ENCODE results near the gene PRR13. TPM values are rescaled to one million over a fixed set of nuclear protein-coding genes. Genes with fewer than 3 reads are reported as not detected.
A peak's percentile ranks its signal among the peaks of the same experiment; 100 is the strongest.
"Not testable (repeated sequence)": the region's sequence is repeated elsewhere in the genome, so short reads cannot be mapped to it uniquely, and the experiment has no call there.

PRR13 gene
- total RNA-seq, 2 donors from 2014 or later, result 447 to 662 TPM

DNA sequence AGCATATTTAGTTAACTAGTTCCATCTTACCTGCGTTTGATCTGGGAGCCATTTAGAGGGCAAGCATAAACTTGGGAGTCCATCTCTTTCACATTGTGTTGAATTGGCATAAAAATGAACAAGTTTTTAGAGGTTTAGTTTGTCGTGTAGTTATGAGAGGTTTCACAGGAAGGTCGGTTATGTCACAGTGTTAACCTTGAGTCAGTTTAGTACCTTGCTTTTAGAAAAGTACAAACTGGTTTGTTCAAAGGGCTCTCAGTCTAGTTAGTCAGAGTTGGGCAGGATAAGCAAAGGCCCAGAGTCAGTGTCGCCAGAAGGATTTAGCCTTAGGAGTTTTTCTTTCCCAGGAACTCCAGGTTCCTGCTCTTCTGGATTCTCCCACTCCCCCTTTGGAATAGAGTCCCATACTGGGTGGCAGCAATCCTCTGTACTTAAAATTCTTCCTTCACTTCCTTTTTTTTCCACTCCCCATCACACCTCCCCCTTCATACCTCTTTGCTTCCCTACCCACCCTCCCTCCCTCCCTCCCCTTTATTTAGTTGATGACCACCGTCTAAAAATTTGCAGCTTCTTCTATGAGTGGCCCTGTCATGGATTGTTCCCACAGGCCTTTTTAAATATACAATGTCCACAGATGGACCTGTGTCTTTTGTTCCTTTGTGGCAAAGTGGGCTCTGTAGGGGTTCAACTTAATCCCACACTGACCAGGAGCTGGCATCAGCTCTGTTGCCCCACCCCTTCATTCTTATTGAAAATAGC lies 22.4 kb downstream of the PRR13 start:
- DNase-seq, result no peak
- ATAC-seq, result no peak
- intact Hi-C loops (cut with DNase I, micrococcal nuclease), result loop anchor here in 1 of 2 donors (10.0 kb wide), 1 partner anchor 61 kb away; no protein-coding TSS in a partner anchor

DNA sequence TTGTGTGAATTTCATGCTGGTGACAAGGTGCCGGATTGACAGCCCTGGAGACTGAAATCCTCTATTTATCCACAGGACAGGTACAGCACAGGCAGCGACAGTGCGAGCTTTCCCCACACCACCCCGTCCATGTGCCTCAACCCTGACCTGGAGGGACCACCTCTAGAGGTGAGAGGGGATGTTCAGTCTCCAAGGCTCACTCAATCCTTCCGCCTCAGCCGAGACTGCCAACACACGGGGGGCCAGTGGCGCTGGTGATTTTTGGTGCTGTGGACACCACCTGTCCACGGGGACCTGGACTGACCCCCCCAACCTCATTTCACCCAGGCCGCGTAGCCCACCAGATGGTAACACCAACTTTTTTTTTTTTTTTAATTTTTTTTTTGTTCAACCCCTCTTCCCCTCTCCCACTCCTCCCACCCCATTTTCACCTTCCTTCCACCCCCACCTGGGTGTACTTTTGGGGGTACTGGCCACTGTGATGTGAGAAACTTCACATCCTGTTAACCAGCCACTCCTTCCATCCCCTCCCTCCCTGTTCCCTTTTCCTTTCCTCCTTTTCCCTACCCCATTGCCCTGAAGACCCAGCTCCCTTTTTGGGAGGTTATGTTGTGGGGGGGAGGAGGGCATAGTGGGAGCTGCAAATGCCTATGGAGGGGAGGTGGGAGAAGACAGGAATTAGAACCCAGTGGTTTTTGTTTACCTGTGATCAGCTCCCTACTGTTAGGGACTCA lies 23.3 kb downstream of the PRR13 start:
- ATAC-seq (no peak), DNase-seq (no peak)
- intact Hi-C loops (cut with DNase I, micrococcal nuclease), result loop anchor here in 1 of 2 donors (10.0 kb wide), 1 partner anchor 60 kb away; no protein-coding TSS in a partner anchor

DNA sequence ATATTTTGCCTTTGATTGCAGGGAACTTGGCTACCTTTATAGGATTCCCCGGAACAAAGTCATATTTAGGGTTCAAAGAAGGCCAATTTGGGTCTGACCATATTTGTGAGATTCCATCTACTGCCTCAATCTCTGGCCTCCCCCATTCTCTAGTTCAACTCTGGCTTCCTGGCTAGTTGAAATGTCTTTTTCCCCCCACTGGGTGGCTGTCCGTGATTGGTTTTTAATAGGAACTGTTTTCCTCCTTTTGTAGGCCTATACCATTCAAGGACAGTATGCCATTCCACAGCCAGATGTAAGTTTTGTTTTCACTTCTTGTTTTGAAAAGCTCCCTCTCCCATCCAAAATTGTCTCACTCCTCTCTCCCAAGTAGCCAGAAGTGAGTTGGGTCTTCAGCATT lies 24.1 kb downstream of the PRR13 start:
- ATAC-seq (no peak), DNase-seq (no peak)
- intact Hi-C loops (cut with DNase I, micrococcal nuclease), result loop anchor here in 1 of 2 donors (10.0 kb wide), 1 partner anchor 59 kb away; no protein-coding TSS in a partner anchor

DNA sequence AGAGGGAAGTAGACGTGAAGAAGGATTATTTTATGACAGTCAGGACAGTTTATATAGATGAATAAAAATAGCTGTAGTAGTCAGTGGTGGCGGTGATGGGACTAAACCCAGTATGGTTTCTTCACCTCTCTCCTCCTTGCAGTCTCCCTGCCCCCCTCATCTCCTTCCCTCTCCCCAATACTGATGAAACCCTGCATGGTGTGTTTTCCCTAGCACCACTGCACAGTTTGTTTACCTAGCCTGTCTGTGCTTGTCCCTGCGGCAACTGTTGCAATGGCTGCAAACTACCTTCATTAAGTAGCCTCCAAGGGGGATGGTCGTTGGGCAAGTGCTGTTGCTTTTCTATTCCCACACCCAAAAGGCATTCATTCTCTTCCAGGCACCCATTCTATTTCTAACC lies 25.1 kb downstream of the PRR13 start:
- no peak for ATAC-seq
- intact Hi-C loops (cut with DNase I, micrococcal nuclease), result loop anchor here in 1 of 2 donors (10.0 kb wide), 1 partner anchor 58 kb away; no protein-coding TSS in a partner anchor

DNA sequence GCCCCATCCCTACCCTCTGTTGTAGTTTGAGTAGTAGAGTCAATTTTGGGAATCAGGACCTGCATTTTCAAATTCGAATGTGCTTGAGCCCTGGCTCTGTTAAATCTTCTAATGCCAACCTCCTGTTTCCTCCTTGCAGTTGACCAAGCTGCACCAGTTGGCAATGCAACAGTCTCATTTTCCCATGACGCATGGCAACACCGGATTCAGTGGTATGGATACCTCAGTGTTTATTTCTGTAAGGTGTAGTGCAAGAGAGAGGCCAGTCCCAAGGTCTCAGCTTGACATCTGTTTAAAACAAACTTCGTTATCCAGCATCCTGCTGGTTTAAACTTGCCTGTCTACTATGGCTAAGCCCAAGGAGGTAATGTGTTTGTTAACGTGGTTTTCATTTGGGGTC lies 25.5 kb downstream of the PRR13 start:
- ATAC-seq (no peak), DNase-seq (no peak)
- intact Hi-C loops (cut with DNase I, micrococcal nuclease), result loop anchor here in 1 of 2 donors (10.0 kb wide), 1 partner anchor 58 kb away; no protein-coding TSS in a partner anchor

More for the DNA sequence above, 25.1 kb downstream of the PRR13 start:
- no peak for DNase-seq

DNA sequence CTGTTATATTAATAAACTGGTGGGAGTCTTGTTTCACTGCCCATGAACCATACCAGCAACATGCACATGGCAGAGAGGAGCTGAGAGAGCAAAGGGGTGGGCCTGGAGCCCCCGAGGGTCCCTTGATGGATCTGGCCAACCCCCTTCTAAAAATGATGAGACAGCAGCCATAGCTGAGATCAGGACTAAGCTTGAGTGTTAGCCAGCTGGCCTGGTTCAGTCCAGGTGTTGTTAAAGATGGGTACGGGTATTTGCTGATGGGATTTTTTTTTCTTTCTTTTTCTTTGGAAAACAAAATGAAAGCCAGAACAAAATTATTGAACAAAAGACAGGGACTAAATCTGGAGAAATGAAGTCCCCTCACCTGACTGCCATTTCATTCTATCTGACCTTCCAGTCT lies 26.3 kb downstream of the PRR13 start:
- intact Hi-C loops (cut with DNase I, micrococcal nuclease), result loop anchor here in 1 of 2 donors (10.0 kb wide), 1 partner anchor 57 kb away; no protein-coding TSS in a partner anchor
- no peak for ATAC-seq
- no peak for DNase-seq

DNA sequence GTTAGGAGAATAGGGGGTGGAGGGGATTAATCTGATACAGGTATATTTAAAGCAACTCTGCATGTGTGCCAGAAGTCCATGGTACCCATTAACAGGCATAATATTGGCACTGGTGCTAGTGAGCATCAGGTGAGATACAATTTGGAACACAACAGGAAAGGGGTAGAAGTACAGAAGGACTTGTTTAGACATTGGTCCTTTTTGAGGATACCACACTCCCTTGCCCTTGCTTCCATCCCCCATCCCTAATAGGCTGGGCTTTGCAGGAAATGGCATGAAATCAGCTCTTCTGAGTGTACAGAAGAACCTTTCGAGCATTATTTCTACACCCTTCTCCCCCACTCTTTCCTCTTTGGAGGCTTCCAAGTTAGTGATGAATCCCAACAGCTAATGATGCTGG lies 26.7 kb downstream of the PRR13 start:
- intact Hi-C loops (cut with DNase I, micrococcal nuclease), result loop anchor here in 1 of 2 donors (10.0 kb wide), 1 partner anchor 57 kb away; no protein-coding TSS in a partner anchor
- DNase-seq (no peak), ATAC-seq (no peak)

DNA sequence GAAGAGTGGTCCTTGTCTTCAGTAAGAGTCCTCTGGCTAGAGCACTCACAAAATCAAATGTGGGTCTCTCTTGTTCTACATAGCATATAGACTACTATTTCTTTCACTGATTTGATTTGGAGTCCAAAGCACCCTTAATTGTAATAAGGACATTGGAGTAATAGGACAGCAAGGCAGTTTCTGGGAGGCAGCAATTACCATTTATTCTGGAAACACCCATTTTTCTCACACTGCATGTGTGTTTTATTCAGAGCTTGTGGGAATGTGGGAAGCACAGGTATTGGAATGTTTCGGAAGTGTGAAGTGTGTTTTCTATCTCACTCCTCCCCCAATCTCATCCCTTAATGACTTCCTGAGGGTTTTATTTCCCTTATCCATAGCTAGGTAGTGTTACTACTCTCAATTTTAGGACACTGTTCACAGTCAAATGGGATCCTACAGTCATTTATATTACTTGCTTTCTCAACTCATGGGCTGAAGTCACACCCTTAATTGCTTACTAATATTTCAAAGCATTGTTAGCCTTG lies 30.6 kb downstream of the PRR13 start:
- ATAC-seq (no peak), DNase-seq (no peak)
- intact Hi-C loops (cut with DNase I, micrococcal nuclease), result no loop called here

DNA sequence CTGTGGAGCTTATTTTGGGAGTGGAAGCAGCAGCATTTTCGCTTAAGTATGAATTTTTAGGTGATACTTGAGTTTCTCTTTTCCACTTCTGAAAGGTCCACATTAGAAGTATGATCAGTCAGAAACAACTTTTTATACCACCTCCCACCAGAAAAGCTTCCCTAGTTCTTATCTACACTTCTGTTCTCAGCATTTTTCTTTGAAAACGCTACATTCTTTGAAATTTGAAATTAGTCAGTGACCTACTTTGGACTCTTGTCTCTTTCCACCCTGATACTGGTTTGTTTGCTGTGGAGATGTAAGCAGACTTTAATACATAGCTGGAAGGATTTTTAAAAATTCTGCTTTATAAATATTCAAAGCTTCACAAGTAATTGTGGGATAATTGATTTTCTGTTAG lies 32.5 kb downstream of the PRR13 start:
- no peak for DNase-seq
- intact Hi-C loops (cut with DNase I, micrococcal nuclease), result no loop called here
- no peak for ATAC-seq

DNA sequence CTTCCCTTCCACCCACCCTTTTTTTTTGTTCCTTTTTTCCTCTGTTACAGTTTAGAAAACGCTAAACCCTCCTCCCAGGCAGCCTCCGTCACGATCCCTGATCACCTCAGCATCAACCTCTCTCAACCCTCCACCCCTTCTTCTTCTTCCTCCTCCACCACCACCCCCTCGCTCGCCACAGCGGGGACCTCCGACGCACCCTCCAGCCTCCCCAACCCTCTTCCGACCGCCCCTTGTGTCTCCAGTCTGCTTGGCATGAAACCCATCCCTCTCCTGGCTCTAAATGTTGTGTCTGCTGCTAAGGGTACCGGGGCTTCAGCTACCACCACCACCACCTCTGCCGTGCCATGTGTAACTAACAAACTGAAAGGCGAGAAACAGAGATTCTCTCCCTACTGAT lies 33.3 kb downstream of the PRR13 start:
- no peak for ATAC-seq

DNA sequence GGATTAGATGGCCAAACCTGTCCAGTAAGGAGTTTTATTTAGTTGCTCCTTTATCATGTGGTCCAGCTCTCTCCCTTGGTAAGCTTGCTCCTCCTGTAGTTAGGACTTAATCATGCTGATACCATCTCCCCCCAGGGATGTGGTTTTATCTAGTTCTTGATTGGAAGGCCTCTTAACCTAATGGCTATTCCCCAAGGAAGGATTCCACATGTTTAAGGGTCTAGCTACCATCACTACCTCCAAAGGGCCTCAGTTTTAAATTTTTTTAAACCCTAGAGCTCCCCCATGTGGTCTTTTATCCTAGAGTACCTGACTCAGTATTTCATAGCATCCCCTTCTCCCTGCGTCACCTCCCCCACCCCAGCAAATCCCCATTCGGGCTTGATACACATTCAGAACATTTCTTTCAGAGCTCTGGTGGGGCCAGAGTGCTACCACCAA lies 35.3 kb downstream of the PRR13 start:
- DNase-seq (no peak), ATAC-seq (peak; percentile 23)
- intact Hi-C loops (cut with DNase I, micrococcal nuclease), result no loop called here

More for the DNA sequence above, 33.3 kb downstream of the PRR13 start:
- intact Hi-C loops (cut with DNase I, micrococcal nuclease), result no loop called here
- no peak for DNase-seq

DNA sequence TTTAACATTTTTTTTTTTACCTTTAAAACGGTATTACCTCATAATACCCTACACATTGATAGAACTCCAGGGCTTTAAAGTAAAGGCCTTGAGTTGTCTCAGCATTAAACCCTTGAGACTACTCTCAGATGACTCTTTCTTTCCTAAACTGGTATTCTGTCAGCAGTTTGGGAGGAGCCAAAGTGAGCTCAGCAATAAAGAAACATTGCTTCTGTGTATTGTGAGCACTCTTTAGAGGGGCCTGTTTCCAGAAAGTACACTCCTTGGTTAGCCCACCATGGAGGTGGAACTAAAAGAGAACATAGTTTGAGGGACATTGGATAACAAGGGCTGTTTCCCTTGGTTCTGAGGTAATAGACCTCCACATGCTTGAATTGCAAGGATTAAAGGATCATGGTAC lies 37.3 kb downstream of the PRR13 start:
- no peak for DNase-seq
- ATAC-seq, result no peak
- intact Hi-C loops (cut with DNase I, micrococcal nuclease), result no loop called here

DNA sequence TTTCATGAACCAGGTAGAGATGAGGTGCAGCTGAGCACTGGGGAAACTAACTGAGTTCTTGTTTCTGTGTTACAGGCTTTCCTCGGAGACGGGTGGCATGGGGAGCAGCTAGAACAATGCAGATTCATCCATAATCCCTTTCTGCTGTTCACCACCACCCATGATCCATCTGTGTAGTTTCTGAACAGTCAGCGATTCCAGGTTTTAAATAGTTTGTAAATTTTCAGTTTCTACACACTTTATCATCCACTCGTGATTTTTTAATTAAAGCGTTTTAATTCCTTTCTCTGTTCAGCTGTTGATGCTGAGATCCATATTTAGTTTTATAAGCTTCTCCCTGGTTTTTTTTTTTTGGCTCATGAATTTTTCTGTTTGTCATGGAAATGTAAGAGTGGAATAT lies 37.8 kb downstream of the PRR13 start:
- ATAC-seq (no peak), DNase-seq (no peak)
- intact Hi-C loops (cut with DNase I, micrococcal nuclease), result no loop called here

DNA sequence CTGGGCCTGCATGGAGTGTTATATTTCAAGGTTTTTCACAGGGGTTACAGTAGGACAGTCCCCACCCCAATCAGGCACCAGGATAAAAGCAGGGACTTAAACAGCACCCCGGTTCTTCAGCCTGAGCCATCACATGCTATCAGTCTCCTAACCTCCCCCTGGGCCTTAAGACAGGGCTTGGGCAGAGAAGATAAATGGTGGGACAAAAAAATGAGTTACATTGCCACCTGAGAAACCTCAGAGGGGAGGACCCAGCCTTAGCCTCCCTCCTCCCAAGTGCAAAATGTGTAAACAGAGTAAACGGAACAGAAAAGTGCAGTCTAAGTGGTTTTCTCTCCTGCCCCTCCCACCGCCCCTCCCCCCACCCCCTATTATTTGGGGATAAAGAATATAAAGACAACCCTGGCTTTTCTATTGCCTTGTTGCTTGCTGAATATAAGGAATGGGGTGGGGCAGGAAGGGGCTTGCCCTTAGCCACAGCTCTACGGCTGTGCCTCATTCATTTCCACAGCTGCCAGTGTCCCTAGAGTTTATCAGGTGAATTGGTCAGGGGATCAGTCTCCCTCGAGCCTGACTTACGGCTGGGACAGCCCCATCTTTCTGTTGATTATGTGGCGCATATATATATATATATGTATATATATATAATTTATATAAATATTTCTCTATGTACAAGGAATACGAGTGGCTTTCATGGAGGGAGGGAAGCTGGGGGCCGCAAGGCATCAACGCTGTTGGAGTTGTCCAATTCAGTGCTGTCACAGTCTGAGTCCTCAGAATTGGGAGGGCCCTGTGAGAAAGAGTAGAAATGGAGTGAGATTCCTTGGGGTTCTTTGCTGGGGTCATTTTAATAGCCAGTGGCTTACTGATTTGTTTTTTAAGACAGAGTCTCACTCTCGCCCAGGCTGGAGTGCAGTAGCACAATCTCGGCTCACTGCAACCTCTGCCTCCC lies 39.2 kb downstream of the PRR13 start:
- DNase-seq, result no peak

DNA sequence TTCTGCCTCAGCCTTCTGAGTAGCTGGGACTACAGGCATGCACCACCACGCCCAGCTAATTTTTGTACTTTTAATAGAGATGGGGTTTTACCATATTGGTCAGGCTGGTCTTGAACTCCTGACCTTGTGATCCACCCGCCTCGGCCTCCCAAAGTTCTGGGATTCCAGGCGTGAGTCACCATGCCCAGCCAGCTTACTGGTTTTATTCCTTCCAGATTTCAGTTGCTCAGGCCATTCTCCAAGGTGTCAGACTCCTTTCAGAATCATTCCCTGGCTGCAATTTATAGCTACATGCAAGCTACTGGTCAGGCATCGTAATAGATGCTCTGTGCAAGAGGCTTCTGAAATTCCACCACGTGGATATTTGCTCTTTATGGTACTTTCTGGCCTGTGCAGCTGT lies 39.9 kb downstream of the PRR13 start:
- DNase-seq; ATAC-seq; intact Hi-C loops (cut with DNase I, micrococcal nuclease): not testable (repeated sequence)

More for the DNA sequence above, 39.2 kb downstream of the PRR13 start:
- intact Hi-C loops (cut with DNase I, micrococcal nuclease), result no loop called here
- no peak for ATAC-seq

DNA sequence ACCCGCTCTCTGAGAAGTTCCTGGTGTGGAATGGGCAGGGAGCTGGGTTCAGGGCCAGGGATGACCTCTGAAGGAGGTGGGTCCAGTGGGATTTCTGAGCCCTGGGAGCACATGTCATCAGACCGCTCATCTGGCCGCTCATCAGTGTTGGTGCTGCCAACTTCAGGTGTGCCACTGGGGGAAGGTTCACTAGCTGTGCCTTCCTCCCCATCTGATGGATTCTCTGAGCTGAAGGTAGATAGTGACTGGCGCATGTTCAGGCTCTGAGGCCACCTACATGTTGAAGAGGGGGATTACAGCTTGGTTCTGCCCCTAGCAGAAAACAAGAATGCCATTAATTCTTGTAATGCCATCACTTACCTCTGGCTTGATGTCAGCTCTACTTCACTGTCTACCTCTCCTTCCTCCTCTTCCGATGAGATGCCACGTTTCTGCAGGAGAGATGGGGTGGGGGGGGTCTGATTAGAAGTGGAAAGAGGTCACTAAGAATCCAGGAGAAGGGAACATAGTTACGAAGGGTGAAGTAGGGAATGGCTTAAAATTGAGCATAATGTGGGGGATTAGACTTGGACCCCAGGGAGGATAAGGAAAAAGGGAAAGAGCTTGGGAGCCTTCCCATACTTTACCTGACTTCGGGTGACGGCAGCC lies 40.5 kb downstream of the PRR13 start:
- ATAC-seq (no peak), DNase-seq (no peak)
- intact Hi-C loops (cut with DNase I, micrococcal nuclease), result no loop called here

DNA sequence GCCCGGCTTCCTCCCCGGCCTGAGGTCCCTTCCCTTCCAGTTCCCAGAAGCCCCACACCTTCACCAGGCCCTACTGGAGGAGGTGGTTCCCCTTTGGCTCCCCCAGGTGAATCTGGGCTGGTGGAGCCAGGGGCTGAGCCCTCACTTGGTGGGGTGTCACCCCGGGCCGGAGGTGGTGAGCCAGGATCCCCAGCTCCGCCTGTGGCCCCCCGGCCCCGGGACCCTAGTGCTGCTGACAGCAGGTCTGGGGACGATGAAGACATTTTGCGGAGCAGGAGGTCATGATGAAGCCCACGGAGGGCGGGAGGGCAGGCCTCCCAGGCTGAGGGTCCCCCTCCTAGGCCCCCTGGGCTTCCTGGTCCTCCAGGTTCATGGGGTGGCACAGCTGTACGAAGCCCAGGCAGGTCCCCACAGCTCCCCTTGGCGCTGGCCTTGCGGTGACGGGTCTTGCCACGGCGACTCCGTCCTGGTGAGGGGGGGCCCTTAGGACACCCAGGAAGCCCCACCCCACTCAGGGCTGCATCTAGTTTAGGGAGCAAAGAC lies 41.2 kb downstream of the PRR13 start:
- peak; percentile 1 for ATAC-seq

More for the DNA sequence above, 41.2 kb downstream of the PRR13 start:
- intact Hi-C loops (cut with DNase I, micrococcal nuclease), result no loop called here
- no peak for DNase-seq
